ENCODE measurements around the gene SIGLEC5. TPM values are rescaled to one million over a fixed set of nuclear protein-coding genes. Genes with fewer than 3 reads are reported as not detected.

The SIGLEC5 gene
- total and polyA plus RNA-seq, 5 donors from 2014 or later = 0.16 TPM; not detected in 4

Other genes starting within 250 kb of the SIGLEC5 start
- not detected for gene LIM2, start 242.4 kb downstream of the SIGLEC5 start, total RNA-seq
- not detected for gene LIM2, start 242.4 kb downstream of the SIGLEC5 start, polyA plus RNA-seq
- not detected for gene C19orf84, start 239.8 kb downstream of the SIGLEC5 start, total RNA-seq
- gene C19orf84, start 239.8 kb downstream of the SIGLEC5 start, polyA plus RNA-seq = not detected
- gene SIGLEC10, start 212.8 kb downstream of the SIGLEC5 start, total RNA-seq = 0.25 TPM
- under 1 TPM in 3 of 4 donors, not detected in 1; 0.15 to 0.37 (median 0.30) TPM for gene SIGLEC10, start 212.8 kb downstream of the SIGLEC5 start, polyA plus RNA-seq
- not detected for gene SIGLEC8, start 171.9 kb downstream of the SIGLEC5 start, total RNA-seq
- gene SIGLEC8, start 171.9 kb downstream of the SIGLEC5 start, polyA plus RNA-seq = not detected
- not detected for gene CEACAM18, start 151.9 kb downstream of the SIGLEC5 start, total RNA-seq
- gene CEACAM18, start 151.9 kb downstream of the SIGLEC5 start, polyA plus RNA-seq = not detected
- gene SIGLEC12, start 128.6 kb downstream of the SIGLEC5 start, total RNA-seq = not detected
- 1 to 10 TPM in 1 of 4 donors, under 1 TPM in 1, not detected in 2; 0.57 to 1.3 TPM for gene SIGLEC12, start 128.6 kb downstream of the SIGLEC5 start, polyA plus RNA-seq
- not detected for gene SIGLEC6, start 98.7 kb downstream of the SIGLEC5 start, total RNA-seq
- gene SIGLEC6, start 98.7 kb downstream of the SIGLEC5 start, polyA plus RNA-seq = not detected
- gene ZNF175, start 59.1 kb downstream of the SIGLEC5 start, total RNA-seq = 5.2 TPM
- 1 to 10 TPM in 3 of 4 donors, under 1 TPM in 1; 0.88 to 3.8 (median 2.5) TPM for gene ZNF175, start 59.1 kb downstream of the SIGLEC5 start, polyA plus RNA-seq
- gene SIGLEC14, start 16.4 kb upstream of the SIGLEC5 start, total RNA-seq = not detected
- gene SIGLEC14, start 16.4 kb upstream of the SIGLEC5 start, polyA plus RNA-seq = under 1 TPM in 2 of 4 donors, not detected in 2; 0.08 to 0.18 TPM
- 4.4 TPM for gene SPACA6, start 62.9 kb upstream of the SIGLEC5 start, total RNA-seq
- 1 to 10 TPM in 3 of 4 donors, under 1 TPM in 1; 0.98 to 5.6 (median 1.6) TPM for gene SPACA6, start 62.9 kb upstream of the SIGLEC5 start, polyA plus RNA-seq
- gene HAS1, start 93.6 kb upstream of the SIGLEC5 start, total RNA-seq = 0.86 TPM
- gene HAS1, start 93.6 kb upstream of the SIGLEC5 start, polyA plus RNA-seq = not detected
- not detected for gene FPR1, start 121.5 kb upstream of the SIGLEC5 start, total RNA-seq
- 1 to 10 TPM in 1 of 4 donors, under 1 TPM in 1, not detected in 2; 0.26 to 1.1 TPM for gene FPR1, start 121.5 kb upstream of the SIGLEC5 start, polyA plus RNA-seq
- not detected for gene FPR2, start 130.8 kb upstream of the SIGLEC5 start, total RNA-seq
- gene FPR2, start 130.8 kb upstream of the SIGLEC5 start, polyA plus RNA-seq = not detected
- not detected for gene FPR3, start 164.8 kb upstream of the SIGLEC5 start, total RNA-seq
- gene FPR3, start 164.8 kb upstream of the SIGLEC5 start, polyA plus RNA-seq = not detected

Measured in CD4-positive, CD25-positive, alpha-beta regulatory T cell (primary cell).